NCI-H82 treated with DMSO at 0.1 percent for 48 hours (cell line): ENCODE measurements around the gene NT5DC2.

Experiments used
- DNase-seq: peaks from one replicate; lab custom pipeline; 2025; ENCODE audit not compliant: unreplicated experiment; lab: John Stamatoyannopoulos, UW

The NT5DC2 gene

DNA sequence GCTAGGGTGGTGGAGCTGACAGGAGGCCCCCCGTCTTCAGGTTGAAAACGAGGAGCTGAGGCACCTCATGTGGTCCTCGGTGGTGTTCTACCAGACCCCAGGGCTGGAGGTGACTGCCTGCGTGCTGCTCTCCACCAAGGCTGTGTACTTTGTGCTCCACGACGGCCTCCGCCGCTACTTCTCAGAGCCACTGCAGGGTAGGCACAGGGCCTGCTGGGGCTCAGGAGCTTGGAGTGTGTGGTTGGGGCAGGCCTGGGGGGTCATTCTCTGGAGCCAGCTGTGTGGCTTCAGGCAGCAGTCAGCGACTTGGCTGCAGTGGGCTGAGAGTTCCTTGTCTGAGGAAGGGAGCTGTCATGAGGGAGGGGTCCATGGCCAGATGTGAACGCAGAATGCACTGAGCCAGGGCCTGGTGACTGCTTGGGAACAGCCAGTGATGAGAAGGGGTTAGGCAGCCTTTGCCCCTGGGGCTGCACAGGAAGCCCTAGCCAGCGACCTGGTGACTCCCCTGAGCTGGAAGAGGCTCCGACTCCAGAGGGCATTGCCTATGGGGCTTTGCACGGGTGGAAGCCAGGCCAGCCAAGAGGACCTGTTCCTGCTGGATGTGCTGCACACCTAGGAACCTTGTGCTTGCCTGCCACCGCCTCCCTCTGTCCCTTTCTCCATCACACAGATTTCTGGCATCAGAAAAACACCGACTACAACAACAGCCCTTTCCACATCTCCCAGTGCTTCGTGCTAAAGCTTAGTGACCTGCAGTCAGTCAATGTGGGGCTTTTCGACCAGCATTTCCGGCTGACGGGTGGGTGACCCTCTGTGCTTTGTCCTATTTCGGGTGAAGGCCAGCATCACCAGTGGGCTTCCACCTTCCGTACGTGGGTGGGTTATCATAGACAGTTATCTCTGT lies 43.4 kb downstream of the NT5DC2 start:
- no peak for DNase-seq

DNA sequence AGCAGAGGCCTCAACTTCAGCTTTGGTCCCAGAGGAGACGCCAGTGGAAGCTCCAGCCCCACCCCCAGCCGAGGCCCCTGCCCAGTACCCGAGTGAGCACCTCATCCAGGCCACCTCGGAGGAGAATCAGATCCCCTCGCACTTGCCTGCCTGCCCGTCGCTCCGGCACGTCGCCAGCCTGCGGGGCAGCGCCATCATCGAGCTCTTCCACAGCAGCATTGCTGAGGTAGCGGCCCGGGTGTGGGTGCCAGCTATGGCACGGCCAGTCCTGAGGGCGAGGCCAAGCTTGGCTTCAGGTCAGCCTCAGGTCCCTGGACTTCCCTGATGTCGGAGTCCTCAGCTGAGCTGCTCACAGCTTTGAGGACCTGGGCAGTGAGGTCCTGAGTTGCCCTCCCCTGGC lies 44.2 kb downstream of the NT5DC2 start:
- no peak for DNase-seq

DNA sequence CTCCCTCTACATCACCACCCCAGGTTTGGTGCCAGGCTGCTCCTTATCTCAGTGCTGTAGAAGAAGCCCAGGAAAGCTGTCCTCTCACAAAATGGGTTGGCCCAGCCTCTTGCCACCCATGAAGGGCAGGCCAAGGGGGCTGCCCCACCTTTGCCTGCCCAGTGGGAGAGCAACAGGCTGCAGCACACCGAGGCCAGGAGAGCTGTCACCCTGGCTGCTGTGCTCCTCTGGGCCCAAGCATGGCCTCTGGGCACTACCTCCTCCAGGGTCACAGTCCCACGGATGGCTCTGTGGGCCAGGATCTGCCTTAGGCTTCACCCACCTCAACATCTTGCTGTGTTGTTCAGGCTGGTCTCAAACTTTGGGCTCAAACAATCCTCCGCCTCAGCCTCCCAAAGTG lies 44.9 kb downstream of the NT5DC2 start:
- DNase-seq, result no peak

DNA sequence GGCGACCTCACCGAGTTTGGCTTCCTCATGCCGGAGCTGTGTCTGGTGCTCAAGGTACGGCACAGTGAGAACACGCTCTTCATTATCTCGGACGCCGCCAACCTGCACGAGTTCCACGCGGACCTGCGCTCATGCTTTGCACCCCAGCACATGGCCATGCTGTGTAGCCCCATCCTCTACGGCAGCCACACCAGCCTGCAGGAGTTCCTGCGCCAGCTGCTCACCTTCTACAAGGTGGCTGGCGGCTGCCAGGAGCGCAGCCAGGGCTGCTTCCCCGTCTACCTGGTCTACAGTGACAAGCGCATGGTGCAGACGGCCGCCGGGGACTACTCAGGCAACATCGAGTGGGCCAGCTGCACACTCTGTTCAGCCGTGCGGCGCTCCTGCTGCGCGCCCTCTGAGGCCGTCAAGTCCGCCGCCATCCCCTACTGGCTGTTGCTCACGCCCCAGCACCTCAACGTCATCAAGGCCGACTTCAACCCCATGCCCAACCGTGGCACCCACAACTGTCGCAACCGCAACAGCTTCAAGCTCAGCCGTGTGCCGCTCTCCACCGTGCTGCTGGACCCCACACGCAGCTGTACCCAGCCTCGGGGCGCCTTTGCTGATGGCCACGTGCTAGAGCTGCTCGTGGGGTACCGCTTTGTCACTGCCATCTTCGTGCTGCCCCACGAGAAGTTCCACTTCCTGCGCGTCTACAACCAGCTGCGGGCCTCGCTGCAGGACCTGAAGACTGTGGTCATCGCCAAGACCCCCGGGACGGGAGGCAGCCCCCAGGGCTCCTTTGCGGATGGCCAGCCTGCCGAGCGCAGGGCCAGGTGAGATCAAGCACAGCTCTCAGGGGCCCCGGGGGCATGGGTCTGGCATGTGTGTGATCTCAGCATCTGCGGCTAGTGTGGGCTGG lies 45.6 kb downstream of the NT5DC2 start:
- no peak for DNase-seq

DNA sequence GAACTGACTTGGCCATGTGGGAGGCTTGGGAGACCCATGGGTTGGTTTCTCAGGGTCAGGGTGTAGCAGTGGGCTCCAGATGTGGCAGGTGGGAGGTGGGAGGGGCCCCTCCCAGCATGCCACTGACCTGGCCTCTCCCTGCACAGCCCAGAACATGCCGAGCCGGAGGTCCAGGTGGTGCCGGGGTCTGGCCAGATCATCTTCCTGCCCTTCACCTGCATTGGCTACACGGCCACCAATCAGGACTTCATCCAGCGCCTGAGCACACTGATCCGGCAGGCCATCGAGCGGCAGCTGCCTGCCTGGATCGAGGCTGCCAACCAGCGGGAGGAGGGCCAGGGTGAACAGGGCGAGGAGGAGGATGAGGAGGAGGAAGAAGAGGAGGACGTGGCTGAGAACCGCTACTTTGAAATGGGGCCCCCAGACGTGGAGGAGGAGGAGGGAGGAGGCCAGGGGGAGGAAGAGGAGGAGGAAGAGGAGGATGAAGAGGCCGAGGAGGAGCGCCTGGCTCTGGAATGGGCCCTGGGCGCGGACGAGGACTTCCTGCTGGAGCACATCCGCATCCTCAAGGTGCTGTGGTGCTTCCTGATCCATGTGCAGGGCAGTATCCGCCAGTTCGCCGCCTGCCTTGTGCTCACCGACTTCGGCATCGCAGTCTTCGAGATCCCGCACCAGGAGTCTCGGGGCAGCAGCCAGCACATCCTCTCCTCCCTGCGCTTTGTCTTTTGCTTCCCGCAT lies 46.4 kb downstream of the NT5DC2 start:
- no peak for DNase-seq

DNA sequence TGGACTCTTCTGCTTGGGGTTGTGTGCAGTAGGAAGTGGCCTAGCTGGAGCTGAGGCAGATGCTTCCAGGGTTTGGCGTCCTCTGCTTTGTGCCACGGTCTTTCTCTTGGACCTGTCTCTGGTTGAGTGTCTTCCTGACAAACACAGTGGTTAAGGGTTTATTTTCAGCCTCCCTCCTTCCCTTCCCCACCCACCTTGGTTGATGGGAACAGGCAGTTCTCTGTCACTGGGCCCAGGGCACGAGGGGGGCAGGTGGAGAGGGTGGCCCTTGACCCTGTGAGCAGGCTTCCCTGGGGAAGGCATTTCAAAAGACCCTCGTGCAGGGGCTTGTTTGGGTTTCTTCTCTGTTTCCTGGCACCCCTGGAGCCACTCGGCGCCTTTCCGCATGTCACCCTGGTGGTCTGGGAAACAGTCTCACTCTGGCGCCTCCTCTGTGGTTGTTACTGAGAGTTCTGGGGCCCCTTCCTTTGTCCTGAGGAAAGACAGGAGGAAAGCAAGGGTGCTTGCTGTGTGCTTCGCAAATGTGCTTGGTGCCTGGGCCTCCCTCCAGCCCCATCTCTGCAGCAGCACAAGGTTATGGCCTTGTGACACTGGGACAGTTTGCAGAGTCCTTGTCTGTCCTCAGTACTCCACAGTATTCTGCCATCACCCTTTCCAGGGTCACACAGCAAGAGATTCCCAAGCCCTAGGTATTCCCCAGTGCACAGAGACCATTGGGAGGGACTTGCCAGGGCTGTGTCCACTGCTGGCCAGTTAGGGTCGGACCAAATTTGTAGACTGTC lies 48.8 kb downstream of the NT5DC2 start:
- no peak for DNase-seq

DNA sequence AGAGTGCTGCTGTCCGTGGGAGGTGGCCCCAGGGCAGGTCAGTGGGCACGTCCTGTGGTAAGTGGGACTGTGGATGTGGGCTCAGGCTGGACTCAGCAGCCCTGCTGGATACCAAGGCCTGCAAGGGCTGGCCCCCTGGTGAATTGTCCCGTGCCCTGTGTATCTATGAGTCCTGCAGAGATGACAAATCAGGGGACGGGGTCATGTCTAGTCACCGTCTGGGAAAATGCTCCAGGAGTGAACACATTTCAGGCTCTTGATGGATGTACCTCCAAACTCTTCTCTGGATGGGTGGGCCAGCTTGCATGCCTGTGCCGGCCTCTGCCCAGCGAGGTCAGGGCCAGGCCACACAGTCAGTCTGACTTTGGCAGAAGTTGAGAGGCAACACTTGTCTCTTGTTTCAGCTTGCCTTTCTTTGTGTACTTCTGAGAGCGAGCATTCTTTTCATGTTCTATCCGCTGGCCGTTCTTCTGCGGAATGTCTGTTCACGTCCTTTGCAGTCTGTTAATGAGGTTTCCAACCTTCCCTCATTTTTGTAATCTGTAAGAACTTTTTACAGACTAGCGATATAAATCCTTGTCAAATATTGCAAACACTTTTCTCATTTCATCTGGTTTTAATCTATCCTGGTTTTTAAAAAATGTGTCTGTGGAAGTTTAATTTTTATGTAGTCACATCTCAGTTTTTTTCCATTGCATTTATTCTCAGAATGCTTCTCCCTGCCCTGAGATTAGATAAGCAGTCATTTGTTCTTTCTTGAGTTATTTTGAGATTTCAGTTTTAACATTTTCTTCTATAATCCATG lies 49.9 kb downstream of the NT5DC2 start:
- no peak for DNase-seq

DNA sequence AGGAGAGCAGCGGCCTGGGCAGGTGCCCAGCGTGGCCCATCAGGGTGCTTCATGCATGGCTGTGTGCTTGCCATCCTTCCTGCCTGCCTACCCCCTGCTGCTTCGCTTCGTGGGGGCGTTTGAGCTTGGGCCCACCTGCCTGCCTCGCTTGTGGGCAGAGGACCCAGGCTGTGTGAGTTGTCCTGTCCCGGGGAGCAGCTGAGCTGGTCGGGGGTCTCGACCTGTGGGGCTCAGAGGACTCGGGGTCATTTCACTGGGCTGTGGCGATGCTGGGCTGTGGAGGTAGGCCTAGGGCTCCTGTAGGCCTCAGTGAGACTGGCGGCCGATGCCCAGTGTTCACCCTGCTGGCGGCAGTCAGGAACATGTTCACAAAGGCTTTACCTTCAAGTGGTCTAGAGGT lies 50.6 kb downstream of the NT5DC2 start:
- no peak for DNase-seq

DNA sequence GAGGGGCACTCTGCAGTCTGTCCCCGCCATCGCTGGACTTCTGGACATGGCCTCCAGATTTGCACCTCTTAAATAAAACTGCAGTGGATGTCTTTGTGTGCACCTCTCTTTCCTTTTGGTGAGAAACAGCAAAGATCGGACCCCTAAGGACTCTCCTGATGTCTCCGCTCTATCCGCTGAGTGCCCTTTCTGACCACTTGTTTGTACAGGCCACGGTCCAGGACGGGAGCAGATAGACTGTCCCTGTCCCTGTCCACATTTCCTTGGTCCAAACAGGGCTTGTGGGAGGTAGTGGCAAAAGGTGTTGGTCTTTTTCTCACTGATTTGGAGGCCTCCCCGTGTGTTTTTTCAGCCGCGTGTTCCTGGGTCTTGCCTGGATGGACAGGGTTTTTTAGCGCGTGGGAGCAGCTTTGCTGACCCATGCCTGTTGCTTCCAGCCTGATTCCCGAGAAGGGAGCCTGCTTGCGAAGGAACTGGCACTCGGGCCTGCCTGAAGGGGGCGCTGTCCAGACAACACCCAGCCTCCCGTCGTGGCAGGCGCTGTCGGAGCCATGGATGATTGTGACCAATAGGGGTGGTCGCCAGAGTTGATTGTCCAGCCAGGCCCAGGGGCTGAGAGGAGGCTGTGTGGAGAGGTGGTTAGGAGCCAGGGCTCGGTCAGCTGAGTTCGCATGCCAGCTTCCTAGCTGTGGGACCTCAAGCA lies 51.7 kb downstream of the NT5DC2 start:
- no peak for DNase-seq

DNA sequence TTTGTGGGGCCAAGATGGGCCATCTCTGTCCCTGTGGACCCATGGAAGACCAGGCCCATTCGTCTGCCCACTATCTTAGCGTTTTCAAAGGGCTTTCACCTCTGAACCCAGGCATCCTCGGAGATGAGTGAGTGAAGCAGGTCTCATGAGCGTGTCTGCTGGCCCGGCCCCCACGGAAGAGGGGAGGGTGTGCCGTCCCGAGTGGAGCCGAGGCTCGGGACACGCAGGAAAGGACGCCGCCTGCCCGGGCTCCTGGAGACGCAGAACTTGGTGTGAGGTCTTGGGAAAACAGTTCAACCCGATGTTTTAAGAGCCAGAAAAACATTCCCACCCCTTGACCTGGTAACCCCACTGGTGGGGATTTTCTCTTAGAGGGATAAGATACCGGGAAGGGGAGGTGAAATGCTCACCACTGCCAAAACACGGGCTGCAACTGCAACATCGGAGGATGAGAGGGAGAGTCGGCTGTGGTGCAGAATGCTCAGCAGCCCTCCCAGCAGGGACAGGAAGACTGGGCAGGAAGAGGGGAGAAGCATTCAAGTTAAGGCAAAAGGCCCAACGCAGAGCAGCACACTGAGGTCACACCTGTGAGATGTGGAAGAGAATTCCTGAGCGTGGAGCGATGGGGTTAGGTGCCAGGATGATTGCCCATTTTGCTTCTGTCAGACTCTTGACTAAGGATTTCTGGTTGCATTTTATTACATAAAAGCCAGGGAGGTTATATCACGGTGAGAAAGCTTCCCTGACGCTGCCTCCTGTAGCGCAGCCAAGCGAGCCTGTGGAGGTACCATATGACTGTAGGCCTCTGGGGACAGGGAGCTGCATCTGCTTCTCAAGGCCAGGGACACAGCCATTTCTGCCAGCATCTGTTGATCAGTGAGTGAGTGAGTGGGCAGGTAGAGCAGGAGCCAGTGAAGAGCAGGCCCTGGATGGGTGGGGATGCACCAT lies 52.6 kb downstream of the NT5DC2 start:
- no peak for DNase-seq

DNA sequence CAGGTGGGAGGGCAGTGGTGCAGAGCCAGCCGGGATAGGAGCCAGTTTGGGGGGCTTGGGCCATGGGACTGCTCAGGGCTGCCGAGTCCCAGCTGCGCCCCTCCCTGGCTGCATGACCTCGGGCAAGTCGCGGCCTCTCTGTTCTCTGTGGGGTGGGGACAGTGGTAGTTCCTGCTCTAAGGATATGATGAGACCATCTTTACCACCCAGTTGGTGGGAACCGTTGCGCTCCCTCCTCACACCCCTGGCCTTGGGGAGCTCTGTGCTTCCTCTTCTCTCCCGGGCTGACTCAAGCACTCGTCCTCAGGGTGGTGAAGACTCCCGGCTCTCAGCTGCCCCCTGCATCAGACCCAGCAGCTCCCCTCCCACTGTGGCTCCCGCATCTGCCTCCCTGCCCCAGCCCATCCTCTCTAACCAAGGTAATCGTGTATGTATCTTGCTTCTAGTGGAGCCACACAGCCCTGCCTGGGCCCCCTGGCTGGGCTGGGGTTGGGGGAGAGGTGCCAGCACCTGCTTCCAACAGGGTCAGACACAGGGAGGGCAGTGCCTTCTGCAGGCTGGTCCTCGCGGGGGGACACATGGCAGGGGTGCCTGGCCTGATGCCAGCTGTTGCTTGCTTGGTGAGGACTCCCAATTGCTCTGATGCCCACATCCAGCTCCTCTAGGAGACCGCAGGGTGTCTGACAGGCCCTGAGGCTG lies 53.6 kb downstream of the NT5DC2 start:
- DNase-seq, result no peak

DNA sequence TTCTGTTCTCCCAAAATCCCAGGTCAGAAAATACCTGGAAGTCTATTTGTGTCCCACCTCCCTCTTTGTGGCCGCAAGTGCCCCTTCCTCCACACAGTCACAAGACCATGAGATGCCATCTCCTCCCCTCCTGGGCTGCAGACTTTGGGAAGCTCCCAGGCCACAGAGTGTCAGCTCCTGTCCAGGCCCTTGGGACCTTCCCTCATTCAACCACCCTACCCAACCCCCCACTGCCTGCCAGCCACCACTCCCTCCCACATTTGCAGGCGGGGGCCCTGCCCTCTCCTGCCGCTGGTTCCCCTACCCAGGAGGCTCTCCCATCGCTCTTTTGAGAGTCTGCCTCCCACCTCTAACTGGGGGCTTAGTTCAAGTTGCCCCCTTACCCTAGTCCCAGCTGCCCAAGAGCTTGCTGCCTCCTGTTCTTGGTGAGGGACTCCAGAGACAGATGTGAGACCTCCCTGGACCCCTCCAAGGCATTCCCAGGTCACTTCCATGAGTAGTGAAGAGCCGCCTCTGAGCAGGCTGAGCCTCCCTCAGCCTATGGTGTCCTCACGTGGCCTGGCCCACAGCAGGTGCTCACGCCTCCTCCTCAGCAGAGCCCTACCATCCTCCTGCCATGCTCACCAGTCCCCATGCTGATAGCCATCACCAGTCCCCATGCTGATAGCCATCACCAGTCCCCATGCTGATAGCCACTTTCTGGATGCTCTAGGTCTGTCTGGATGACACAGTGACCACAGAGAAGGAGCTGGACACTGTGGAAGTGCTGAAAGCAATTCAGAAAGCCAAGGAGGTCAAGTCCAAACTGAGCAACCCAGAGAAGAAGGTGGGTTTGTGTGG lies 54.4 kb downstream of the NT5DC2 start:
- no peak for DNase-seq

DNA sequence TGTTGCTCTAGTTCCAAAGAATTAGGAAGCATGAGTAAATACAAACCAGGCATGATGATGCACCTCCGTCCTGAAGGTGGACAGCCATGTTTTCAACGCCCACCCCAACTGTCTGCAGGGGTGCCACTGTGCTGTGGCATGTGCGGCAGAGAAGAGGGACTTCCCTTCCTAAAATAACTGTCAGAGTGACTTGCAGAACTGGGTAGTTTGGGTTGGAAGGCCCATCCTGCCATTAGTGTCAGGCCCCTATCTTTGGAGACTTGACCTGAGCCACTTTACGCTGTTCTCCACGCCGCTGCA lies 55.9 kb downstream of the NT5DC2 start:
- no peak for DNase-seq

DNA sequence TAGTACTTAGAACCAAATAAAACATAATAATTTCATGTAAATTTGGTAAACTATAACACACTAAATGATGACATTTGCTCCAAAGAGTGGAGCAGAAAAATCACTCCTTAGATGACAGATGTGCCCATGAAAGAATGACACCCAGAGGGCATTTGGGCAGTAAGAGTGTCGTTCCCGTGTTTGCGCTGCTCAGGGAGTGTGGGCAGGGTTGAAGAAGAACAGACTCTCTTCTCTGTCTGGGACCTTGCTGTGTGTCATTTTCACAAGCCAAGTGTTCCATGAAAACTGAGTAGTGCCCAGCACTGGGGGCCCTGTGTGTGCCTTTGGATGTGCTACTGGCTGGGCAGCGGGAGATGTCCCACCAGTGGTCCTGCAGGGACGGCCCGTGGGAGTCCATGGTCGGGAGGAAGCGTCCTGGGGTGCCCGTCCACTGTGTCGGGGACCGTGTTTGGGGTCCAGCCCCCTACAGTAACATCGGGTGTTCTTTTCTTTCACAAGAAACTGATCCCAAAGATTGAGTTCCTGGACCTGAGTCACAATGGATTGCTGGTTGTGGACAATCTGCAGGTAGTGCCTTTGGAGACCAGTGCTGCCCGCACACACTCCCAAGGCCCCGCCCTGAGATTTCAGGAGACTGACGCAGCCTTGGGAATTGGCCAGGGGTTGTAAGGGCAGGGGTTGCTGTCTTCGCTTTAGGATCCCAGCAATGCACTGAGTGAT lies 56.4 kb downstream of the NT5DC2 start:
- DNase-seq, result no peak
